ENCODE measurements around the gene HSPG2.
"Not testable (repeated sequence)": the region's sequence is repeated elsewhere in the genome, so short reads cannot be mapped to it uniquely, and the experiment has no call there.

HSPG2 gene

DNA sequence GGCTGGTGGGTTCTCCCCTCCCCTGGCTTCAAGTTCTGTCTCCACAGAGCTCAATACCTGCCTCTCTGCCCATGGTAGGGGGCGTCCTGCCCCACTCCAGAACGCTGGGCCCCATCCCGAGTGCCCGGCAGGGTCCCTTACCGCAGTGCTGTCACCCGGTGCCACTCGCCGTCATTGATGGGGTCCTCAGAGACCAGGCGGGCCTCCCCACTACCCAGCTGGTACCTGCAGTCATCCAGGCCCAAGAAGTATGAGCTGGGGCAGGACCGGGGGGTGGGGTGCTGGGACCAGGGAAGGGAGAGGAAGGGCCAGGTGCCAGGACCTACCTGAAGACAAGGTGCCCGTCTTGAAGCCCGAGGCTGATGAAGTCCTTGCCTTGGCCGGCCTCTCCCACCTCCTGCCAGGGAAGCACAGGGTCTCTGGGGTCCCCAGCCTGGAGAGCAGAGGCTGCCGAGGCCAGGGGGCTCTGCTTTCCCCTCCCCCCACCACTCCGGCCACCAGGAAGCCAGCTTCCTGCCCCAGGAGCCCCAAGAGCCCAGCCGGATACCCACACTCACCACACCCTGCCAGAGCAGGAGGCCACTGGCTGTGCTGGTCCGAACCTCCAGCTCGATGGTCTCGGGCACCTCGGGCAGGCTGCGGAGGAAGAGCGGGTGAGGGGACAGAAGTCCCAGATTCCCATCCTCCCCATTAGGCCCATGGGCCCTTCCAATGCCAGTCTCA, 113.0 kb downstream of the HSPG2 start:
- no peak for DNase-seq (ENCODE audit: low read depth)

DNA sequence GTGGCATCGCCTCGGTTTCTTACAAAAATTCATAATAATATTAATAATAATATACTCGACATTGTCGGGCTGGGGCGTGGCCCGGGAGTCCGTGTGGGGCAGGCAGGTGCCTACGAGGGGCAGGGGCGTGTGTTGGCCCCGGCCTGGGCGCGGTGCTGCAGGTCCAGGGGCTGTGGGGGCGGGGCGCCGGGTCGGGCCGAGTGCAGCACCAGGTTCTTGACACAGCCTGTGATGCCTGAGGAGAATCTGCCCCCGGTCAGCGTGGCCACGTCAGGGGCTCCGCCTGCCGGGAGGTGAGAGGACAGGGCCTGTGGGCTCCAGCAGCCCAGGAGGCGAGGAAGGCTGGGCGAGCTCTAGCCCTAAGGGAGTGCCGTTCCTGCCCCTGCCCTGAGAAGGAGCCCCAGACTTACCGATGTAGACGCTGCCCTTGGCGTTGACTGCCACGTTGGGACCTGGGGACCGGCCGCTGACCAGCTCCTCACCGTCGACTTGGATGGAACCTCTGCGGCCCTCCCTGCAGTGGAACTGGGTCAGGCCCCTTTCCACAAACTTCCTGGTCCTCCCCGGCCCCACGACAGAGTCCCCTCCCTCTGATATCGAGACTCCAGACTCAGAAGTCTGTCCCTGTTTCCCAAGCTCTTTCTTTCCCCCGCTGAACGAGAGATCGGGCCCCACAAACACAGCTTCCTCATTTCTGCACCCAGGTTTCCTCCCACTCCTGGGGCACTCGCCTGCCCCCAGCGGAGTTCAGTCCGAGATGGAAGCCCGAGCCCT, 113.7 kb downstream of the HSPG2 start:
- DNase-seq (ENCODE audit: low read depth): no peak

DNA sequence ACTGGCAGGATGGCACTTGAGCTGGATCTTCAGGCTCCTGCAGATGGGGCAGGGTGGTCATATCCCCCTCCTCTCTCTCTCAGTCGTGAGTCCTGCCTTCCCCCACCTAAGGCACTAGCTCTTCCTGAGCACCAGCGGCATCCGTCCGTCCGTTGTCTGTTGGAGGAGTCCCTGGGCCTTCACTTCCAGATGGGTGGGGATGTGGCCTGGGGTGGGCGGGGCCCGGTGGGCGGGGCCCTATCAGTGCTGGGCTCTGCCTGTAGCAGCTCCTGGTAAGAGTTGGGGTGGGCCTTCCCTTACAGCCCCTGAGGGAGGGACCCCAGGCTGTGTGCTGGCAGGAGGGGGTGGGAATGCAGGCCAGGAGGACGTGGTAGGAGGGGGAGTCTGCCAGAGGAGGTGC, 114.8 kb downstream of the HSPG2 start:
- DNase-seq (ENCODE audit: low read depth): no peak

DNA sequence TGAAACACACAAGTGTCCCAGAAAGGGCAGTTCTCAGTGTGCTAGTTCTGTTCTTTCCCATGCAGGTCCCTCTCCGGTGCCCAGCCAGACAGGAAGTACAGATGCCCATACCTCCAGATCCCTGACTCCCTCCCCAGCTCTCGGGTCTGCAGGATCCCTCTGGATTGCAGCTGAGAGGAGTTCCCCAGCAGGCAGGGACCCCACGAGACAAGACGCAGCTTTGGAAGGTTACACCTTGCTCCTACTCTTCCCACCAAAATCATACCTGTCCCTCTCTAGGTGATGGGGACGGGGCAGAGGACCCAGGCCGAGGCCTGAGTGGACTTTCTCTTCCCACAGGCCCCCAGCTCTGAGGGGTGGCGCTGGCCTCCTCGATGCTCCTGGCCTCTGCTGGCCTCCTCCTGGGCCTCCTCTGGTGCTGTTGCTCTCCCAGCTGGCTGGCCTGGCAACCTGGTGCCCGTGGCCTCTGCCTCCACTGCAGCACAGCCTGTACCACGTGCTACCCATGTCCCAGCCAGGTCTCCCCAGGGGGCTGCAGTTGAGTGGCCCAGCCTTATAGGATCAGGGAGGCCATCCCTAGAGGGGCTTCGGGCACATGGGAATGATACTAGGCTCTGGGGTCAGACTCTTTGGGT, 115.6 kb downstream of the HSPG2 start:
- DNase-seq (ENCODE audit: low read depth): no peak

DNA sequence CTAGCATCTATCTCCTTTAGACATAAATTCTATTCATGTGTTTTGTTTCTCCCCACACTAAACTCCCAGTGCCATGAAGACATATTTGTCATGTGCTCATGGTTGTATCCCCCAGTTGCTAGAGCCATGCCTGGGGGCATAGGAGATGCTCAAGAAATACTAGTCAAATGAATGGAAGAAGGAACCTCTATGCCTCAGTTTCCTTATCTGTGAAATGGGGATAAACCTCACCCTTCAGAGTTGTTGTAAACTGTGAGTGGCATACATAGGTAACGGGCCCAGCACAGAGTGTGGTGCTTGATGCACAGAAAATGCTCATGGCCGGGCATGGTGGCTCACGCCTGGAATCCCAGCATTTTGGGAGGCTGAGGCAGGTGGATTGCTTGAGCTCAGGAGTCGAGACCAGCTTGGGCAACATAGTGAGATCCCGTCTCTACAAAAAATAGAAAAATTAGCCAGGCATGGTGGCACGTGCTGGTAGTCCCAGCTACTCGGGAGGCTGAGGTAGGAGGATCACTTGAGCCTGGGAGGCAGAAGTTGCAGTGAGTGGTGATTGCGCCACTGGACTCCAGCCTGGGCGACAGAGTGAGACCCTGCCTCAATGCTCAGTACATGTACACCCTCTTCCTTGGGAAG, 116.4 kb downstream of the HSPG2 start:
- no peak for DNase-seq (ENCODE audit: low read depth)

DNA sequence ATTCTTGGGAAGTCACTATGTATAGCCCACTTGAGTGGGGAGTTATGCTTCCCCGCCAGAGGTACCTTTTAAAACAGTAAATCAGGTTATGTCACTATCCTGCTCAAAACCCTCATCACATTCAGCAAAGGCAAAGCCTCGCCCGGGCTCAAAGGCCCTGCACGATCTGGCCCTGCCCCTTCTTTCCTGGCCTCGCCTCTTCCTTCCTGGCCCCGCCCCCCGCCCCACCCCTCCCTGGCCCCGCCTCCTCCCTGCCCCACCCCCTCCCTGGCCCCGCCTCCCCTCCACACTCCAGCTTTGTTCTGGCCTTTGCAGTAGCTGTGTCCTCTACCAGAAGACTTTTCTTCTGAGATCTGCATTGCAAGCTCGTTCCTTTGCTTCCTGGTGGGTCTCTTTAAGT, 118.5 kb downstream of the HSPG2 start:
- DNase-seq (ENCODE audit: low read depth): no peak

DNA sequence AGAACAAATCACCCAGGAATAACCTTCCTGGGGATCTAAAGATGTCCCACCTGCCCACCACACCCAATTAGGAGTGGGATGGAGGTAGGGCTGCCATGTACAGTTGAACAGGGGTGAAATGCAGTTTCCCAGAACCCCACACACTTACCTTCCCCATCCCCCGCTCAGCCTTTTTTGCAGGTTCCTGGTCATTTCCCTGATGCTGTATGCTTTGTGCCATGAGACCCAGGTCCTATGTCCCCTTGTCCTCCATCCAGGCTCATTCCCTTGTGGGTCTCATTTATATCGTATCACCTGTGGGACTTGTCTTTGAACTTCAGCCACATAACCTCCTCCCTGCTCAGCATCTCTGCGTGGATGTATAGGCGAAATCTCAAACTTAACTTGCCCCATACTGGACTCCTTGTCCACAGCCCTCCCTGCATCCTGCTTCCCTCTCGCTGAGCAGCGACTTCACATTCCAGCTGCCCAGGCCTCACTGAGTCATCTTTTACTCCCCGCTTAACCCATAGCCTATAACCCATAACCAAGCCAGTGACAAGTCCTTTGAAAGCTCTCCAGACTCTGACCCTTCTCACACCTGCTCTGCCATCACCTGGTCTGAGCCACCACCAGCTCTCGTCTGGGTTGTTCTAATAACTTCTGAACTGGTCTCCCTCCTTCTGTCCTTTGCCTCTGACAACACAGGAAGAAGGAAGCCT, 120.4 kb downstream of the HSPG2 start:
- DNase-seq (ENCODE audit: low read depth): no peak

DNA sequence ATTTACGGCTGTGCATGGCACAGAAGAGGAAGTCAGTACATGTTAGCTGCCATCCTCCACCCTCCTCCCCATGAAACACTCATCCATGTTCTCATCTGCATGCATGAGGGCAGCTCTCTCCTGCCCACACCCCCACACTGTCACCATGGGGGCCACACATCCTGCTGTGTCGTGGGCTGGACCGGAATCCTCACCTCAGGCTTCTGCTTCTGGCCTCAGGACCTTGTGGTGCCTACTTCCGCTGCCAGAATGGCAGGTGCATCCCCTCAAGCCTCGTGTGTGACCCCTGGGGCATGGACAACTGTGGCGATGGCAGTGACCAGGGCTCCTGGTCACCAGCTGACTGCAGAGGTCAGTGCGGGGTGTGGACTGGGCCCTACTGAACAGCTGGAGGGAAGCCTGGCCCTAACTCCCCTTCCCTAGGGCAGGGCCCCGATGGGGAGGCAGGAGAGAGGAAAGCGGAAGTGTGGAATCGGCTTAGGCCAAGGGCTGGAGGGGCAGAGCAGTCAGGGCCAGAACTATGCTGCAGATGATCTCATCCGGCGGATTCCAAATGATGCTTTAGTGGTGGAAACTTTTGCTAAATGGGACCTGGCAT, 121.3 kb downstream of the HSPG2 start:
- no peak for DNase-seq (ENCODE audit: low read depth)

DNA sequence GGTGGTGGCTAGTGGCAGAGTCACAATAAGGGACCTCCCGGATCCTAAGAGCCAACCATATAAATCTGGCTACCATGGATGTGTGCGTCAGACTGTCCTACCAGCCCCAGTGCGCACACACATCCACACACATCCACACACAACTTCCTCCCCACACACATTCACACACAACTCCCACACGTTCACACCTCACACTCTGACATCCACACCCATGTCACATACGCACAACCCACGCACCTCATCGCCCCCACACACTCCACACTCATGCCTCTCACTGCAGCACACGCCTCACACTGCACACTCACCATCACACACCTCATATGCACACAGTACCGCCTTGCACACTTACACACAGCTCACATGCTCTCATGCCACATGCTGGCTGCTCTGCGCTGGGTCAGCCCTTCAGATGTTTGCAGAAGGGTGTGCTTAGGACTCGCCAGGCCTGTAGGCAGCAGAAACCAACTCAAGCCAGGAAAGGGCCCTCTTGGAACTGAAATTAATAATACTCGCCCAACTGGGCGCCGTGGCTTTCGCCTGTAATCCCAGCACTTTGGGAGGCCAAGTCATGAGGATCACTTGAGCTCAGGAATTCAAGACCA, 122.0 kb downstream of the HSPG2 start:
- no peak for DNase-seq (ENCODE audit: low read depth)

DNA sequence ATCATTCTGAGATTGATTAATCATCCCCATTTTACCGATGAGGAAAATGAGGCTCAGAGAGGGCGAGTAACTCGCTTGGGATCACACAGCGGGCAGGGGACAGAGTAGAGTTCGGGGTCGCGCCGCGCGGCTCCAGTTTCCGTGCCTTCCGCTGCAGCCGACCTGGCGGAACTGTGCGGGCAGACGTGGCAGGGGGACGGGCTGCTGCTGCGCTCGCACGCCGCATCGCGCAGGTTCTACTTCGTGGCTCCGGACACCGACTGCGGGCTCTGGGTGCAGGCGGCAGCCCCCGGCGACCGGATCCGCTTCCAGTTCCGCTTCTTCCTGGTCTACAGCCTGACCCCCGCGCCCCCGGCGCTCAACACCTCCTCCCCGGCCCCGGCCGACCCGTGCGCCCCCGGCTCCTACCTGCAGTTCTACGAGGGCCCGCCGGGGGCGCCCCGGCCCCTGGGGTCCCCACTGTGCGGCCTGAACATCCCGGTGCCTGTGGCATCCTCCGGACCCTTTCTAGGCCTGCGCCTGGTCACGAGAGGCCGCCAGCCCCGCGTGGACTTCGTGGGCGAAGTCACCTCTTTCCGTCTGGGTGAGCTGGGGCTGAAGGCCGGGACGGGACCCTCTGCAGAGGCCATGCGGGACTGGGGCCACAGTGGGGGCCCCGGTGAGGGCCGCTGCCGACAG, 122.7 kb downstream of the HSPG2 start:
- DNase-seq (ENCODE audit: low read depth): peak; percentile 3

DNA sequence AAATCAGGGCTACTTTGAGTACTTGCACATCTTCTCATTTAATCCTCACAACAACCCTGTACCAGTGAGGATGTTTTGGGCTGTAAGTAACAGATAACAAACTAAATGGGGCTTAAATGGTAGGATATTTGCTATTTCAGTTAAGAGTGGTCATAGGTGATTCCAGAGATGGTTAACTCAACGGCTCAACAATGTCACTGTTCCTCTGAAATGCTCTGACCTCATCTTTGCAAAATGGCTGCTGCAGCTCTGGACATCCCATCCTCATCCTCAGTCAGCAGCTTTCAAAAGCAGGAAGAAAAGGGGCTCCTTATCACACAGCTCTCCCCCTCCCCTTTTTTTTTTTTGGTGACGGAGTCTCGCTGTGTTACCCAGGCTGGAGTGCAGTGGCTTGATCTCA, 123.6 kb downstream of the HSPG2 start:
- no peak for DNase-seq (ENCODE audit: low read depth)

DNA sequence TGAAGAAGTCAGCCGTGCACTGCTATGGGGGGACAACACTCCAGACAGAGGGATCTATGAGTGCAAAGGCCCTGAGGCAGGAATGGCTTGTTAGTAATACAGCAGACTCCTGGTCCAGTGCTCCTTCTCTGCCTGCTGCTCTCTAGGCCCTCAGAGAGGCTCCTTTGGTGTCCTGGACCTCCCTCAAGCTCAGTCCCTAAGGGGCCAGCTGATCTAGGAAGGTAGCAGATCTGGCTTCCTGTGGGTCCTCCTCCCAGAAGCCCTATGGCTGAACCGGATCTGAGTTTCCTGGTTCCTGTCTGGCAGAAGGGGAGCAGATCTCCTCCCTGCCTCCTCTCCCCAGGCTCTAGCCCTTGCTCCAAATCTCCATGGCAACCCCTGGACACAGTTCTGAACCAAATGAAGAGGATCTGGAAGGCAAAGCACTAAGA, 125.2 kb downstream of the HSPG2 start, which contains the start of gene LDLRAD2:
TSS of gene LDLRAD2 (plus strand) at position 391 of the 431 bp plus-strand sequence. CDS start 187 bp downstream, outside the sequence.
- DNase-seq (ENCODE audit: low read depth): no peak

DNA sequence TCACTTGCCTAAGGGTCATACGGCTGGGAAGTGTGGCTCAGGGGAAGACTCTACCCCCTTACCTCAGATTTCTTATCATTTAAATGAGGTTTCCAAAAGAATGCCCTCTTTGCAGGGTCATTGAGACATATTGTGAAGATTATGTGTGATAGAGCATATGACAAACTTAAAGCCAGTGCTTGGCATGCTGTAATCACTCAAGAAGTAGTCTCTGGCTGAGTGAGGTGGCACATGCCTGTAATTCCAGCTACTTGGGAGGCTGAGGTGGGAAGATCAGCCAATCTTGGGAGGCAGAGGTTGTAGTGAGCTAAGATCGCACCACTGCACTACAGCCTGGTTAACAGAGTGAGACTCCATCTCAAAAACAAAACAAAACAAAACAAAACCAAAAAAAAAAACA, 132.6 kb downstream of the HSPG2 start:
- no peak for DNase-seq (ENCODE audit: low read depth)

DNA sequence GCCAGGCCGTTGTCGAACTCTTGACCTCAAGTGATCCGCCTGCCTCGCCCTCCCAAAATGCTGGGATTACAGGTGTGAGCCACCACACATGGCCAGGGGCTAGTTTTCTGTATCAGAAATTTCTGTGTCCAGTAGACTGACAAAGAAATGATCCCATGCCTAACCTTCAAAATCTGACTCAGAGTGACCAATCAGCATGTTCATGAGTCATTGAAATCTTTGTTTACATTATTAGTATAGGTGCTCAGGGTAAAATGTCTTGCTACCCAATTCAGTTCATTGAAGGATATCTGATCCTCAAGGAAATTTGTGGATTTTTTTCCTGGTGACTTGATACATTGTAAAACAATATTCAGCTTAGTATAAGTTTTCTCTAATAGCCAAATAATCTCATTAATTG, 136.0 kb downstream of the HSPG2 start:
- DNase-seq (ENCODE audit: low read depth): no peak

DNA sequence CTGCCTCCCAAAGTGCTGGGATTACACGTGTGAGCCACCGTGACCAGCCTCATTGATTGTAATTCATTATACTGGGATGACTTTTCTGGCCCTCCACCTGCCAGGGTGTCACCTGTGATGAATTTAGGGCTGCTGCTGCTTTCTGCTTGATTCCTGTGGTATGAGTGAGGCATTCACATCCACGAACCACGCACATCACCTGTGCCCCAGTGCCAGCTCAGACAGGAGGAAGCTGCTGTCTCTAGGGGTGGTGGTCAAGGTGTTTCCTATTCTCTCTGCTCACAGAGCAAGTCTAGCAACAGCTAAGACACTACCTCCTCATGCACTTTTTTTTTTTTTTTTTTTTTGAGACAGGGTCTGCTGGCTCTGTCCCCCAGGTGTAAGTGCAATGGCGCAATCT, 137.4 kb downstream of the HSPG2 start:
- DNase-seq (ENCODE audit: low read depth): no peak

DNA sequence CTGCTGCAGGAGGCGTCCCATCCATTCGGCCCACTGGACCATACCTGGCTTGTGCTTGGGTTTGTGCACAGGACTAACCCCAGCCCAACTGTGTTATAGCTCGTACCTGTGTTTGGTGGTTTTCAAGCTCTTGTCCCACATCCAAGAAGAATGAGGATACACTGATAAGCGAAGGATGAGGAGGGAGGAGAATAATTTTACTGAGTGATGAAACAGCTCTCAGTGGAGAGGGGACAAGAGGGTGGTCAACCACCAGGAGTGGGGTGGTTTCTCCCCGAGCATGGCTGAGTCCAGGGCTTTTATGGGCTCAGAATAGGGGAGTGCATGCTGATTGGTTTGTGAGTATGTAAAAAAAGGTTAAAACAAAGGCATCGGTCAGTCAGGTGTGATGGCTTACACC, 142.0 kb downstream of the HSPG2 start:
- no peak for DNase-seq (ENCODE audit: low read depth)

DNA sequence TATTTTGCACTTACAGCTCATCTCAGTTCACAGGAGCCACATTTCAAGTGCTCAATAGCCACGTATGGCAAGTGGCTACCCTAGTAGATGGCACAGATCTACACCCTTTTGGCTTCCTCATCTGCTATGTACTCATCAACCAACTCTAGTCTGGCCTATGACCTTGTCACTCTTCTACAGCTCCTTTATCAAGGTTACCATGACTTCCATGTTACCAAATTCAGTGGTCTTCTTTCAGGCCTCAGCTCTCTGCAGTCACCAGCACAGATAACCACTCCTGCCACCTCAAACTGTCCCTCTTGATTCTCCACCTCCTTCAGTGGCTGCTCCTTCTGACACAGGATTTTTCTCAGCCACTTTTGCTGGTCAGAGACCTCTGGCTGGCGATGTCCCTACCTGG, 142.5 kb downstream of the HSPG2 start:
- DNase-seq (ENCODE audit: low read depth): no peak

DNA sequence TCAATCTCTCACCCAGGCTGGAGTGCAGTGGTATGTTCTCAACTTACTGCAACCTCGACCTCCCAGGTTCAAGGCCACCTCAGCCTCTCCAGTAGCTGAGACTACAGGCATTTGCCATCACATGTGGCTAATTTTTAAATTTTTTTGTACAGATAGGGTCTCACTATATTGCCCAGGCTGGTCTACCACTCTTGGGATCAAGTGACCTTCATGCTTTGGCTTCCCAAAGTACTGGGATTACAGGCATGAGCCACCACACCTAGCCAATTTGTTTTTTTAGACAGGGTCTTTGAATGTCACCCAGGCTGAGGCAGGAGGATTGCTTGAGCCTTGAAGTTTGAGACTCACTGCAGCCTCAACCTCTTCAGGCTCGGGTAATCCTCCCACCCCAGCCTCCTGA, 144.0 kb downstream of the HSPG2 start:
- DNase-seq (ENCODE audit: low read depth): no peak

DNA sequence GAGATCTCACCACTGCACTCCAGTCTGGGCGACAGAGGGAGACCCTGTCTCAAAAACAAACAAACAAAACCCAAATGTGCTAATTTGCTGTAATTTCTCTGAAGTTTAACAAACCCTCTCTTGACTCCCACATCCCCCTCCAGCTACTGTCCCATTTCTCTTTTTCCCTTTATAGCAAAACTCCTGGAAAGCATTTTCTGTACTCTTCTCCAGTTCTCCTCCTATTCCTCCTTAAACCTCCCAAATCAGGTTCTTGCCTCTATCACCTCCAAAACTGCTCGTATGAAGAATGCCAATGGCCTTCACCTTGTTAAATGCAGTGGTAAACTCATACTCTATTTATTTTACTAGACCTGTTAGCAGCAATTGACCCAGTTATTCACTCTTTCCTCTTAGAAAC, 150.5 kb downstream of the HSPG2 start:
- DNase-seq (ENCODE audit: low read depth): no peak

DNA sequence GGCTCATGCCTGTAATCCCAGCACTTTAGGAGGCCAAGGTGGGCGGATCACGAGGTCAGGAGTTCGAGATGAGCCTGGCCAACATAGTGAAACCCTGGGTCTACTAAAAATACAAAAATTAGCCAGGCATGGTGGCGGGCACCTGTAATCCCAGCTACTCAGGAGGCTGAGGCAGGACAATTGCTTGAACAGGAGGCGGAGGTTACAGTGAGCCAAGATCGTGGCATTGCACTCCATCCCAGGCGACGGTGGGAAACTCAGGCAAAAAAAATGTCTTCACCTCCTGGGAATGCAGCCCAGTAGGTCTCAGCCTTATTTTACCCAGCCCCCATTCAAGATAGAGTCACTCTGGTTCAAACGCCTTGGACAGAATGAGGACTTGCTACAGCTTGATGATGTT, 151.3 kb downstream of the HSPG2 start:
- DNase-seq (ENCODE audit: low read depth): not testable (repeated sequence)

Measured in stimulated activated CD8-positive, alpha-beta memory T cell treated with anti-CD3 and anti-CD28 coated beads, Interleukin-7, amount 100 ng/mL, for 24 hours (primary cell).